Effector memory CD4-positive, alpha-beta T cell (primary cell): ENCODE results near the gene RPL11.
"Not testable (repeated sequence)": the region's sequence is repeated elsewhere in the genome, so short reads cannot be mapped to it uniquely, and the experiment has no call there.

Experiments used
- DNase-seq, 3 donors: peaks; one replicate each; pipeline ENCODE4 v3.0.0-alpha.2; 2020
- H3K27ac ChIP-seq: 2 replicates; pipeline ENCODE4 v1.7.0; 2013; ENCODE audit warnings: mild to moderate bottlenecking, low read length, moderate library complexity; ENCODE audit not compliant: insufficient read depth, poor library complexity, severe bottlenecking
- H3K27me3 ChIP-seq: replicated peaks from 2 replicates; pipeline ENCODE4 v1.7.0; 2013; ENCODE audit warnings: mild to moderate bottlenecking, low read length; ENCODE audit not compliant: insufficient read depth, control insufficient read depth, poor library complexity, severe bottlenecking
- H3K36me3 ChIP-seq: 2 replicates; pipeline ENCODE4 v1.7.0; 2013; ENCODE audit warnings: mild to moderate bottlenecking, low read length, moderate library complexity; ENCODE audit not compliant: control insufficient read depth, insufficient read depth
- H3K4me1 ChIP-seq: 2 replicates; pipeline ENCODE4 v1.7.0; 2013; ENCODE audit warnings: low read length, mild to moderate bottlenecking; ENCODE audit not compliant: control insufficient read depth, insufficient read depth, poor library complexity, severe bottlenecking
- H3K4me3 ChIP-seq: 2 replicates; pipeline ENCODE4 v1.7.0; 2013; ENCODE audit warnings: low read length, low read depth, mild to moderate bottlenecking; ENCODE audit not compliant: insufficient read depth, poor library complexity, severe bottlenecking
- H3K9me3 ChIP-seq: 2 replicates; pipeline ENCODE4 v1.7.0; 2013; ENCODE audit warnings: mild to moderate bottlenecking, low read length, moderate library complexity; ENCODE audit not compliant: control insufficient read depth

Gene RPL11

GRCh38 chr1:23682946-23683345, 8.7 kb upstream of the RPL11 start:
- Histone ChIP-seq H3K9me3 (no peaks in the 10 kb centered on the region), H3K4me1 (no peaks in the 10 kb centered on the region), H3K27ac (no peak overlapping the region), H3K36me3 (no peaks in the 10 kb centered on the region), H3K27me3 (no peaks in the 10 kb centered on the region), H3K4me3 (no peak overlapping the region)
- DNase-seq = no peak

GRCh38 chr1:23684415-23684814, 7.2 kb upstream of the RPL11 start:
- no peaks in the 10 kb centered on the region for H3K9me3 ChIP-seq
- no peaks in the 10 kb centered on the region for H3K4me1 ChIP-seq
- H3K27ac ChIP-seq = no peak overlapping the region
- no peak for DNase-seq
- no peaks in the 10 kb centered on the region for H3K36me3 ChIP-seq
- H3K27me3 ChIP-seq = no peaks in the 10 kb centered on the region
- H3K4me3 ChIP-seq = no peak overlapping the region

- not testable (repeated sequence) for H3K27me3 ChIP-seq, H3K27ac ChIP-seq, H3K4me1 ChIP-seq, H3K36me3 ChIP-seq, H3K9me3 ChIP-seq, H3K4me3 ChIP-seq, DNase-seq
Measured at GRCh38 chr1:23685197-23685596, 6.4 kb upstream of the RPL11 start.

- DNase-seq, H3K4me3 ChIP-seq, H3K36me3 ChIP-seq, H3K27ac ChIP-seq, H3K4me1 ChIP-seq, H3K9me3 ChIP-seq, H3K27me3 ChIP-seq: not testable (repeated sequence)
Measured at GRCh38 chr1:23687680-23688079, 3.9 kb upstream of the RPL11 start.

DNA sequence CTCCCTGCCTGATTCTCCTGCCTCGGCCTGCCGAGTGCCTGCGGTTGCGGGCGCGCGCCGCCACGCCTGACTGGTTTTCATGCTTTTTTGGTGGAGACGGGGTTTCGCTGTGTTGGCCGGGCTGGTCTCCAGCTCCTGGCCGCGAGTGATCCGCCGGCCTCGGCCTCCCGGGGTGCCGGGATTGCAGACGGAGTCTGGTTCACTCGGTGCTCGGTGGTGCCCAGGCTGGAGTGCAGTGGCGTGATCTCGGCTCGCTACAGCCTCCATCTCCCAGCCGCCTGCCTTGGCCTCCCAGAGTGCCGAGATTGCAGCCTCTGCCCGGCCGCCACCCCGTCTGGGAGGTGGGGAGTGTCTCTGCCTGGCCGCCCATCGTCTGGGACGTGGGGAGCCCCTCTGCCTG, 3.3 kb upstream of the RPL11 start:
- H3K27me3 ChIP-seq, DNase-seq, H3K4me3 ChIP-seq, H3K9me3 ChIP-seq, H3K36me3 ChIP-seq, H3K27ac ChIP-seq, H3K4me1 ChIP-seq: not testable (repeated sequence)

- Histone ChIP-seq H3K27ac (peak overlapping the region; percentile 74), H3K27me3 (no peaks in the 10 kb centered on the region), H3K4me1 (peaks cover 16% of the 10 kb centered on the region), H3K9me3 (no peaks in the 10 kb centered on the region), H3K4me3 (peak overlapping the region; percentile 70), H3K36me3 (peaks cover 42% of the 10 kb centered on the region)
- peak in 1 of 3 donors; percentile 0 for DNase-seq
Measured at GRCh38 chr1:23692308-23692871, 784 bp downstream of the RPL11 start.

DNA sequence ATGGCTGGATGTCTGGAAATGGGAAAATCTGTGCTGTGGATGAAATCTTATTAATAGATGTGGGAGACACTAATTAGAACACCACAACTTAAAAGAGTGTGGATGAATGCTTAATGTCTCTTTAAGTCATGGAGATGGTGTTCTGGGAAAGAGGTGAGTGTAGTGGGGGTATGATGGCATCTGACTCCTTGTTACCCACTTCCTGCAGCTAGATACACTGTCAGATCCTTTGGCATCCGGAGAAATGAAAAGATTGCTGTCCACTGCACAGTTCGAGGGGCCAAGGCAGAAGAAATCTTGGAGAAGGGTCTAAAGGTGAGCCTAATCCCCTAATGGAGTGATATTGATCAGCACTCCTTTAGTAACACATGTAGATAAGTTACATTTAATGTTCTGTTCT, 2.0 kb downstream of the RPL11 start:
- H3K9me3 ChIP-seq = no peaks in the 10 kb centered on the region
- H3K27ac ChIP-seq = peak overlapping the region; percentile 74
- DNase-seq = no peak
- peaks cover 52% of the 10 kb centered on the region for H3K36me3 ChIP-seq
- peaks cover 16% of the 10 kb centered on the region for H3K4me1 ChIP-seq
- no peak overlapping the region for H3K4me3 ChIP-seq
- H3K27me3 ChIP-seq = no peaks in the 10 kb centered on the region

DNA sequence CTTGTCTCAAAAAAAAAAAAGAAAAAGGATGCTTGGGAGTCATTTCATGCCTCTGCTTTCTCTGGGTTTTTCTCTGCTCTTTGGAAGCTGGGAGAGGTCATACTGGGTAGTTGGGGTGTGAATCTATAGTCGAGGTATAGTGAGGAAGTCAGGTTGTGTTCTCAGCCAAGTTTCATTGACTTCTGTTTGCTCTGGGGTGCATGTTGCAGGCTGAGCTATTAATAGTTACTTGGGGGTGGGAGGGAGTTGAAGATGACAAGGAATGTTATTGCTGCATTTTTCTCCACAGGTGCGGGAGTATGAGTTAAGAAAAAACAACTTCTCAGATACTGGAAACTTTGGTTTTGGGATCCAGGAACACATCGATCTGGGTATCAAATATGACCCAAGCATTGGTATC, 2.8 kb downstream of the RPL11 start:
- H3K36me3 ChIP-seq = peaks cover 59% of the 10 kb centered on the region
- DNase-seq = no peak
- H3K9me3 ChIP-seq = no peaks in the 10 kb centered on the region
- no peak overlapping the region for H3K27ac ChIP-seq
- H3K4me3 ChIP-seq = no peak overlapping the region
- peaks cover 16% of the 10 kb centered on the region for H3K4me1 ChIP-seq
- H3K27me3 ChIP-seq = no peaks in the 10 kb centered on the region

DNA sequence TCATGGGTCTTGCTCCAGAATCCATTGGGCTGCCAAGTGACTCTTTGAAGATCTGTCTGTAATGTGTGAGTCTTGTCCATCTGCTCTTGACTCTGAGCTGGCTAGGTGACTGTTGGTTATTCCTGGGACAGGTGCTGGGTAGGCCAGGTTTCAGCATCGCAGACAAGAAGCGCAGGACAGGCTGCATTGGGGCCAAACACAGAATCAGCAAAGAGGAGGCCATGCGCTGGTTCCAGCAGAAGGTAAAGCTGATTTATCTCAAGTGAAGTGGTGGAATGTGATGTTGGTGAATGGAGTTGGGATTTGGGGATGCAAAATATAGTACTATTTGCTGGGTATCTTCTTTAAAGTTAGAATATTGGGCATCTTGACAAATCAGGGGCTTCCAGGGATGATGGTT, 4.1 kb downstream of the RPL11 start:
- Histone ChIP-seq H3K4me3 (no peak overlapping the region), H3K9me3 (no peaks in the 10 kb centered on the region), H3K36me3 (peaks cover 69% of the 10 kb centered on the region), H3K27me3 (no peaks in the 10 kb centered on the region), H3K4me1 (peaks cover 16% of the 10 kb centered on the region), H3K27ac (peak overlapping the region; percentile 12)
- DNase-seq = no peak

GRCh38 chr1:23696335-23696989, 4.9 kb downstream of the RPL11 start:
- no peak overlapping the region for H3K27ac ChIP-seq
- peaks cover 76% of the 10 kb centered on the region for H3K36me3 ChIP-seq
- H3K4me1 ChIP-seq = peaks cover 16% of the 10 kb centered on the region
- no peaks in the 10 kb centered on the region for H3K9me3 ChIP-seq
- no peak overlapping the region for H3K4me3 ChIP-seq
- no peaks in the 10 kb centered on the region for H3K27me3 ChIP-seq
- no peak for DNase-seq
